LNCaP clone FGC (cell line): ENCODE measurements around the gene TNS1.
A peak's percentile ranks its signal among the peaks of the same experiment; 100 is the strongest.

ENCODE experiments used
- DNase-seq: peaks from one replicate; pipeline ENCODE4 v3.0.0-alpha.2; 2011; ENCODE audit warnings: low read depth
- H3K4me3 ChIP-seq: 2 replicates; pipeline ENCODE4 v1.5.1; 2011; ENCODE audit warnings: mild to moderate bottlenecking, low read depth, low read length, control low read depth
- TF ChIP-seq, protein P1 (sequence below): IDR thresholded peaks from 2 replicates; pipeline ENCODE4 v1.5.1; 2012; ENCODE audit warnings: mild to moderate bottlenecking; ENCODE audit not compliant: control insufficient read depth, insufficient read depth; ENCODE audit errors: extremely low read depth

Gene TNS1

DNA sequence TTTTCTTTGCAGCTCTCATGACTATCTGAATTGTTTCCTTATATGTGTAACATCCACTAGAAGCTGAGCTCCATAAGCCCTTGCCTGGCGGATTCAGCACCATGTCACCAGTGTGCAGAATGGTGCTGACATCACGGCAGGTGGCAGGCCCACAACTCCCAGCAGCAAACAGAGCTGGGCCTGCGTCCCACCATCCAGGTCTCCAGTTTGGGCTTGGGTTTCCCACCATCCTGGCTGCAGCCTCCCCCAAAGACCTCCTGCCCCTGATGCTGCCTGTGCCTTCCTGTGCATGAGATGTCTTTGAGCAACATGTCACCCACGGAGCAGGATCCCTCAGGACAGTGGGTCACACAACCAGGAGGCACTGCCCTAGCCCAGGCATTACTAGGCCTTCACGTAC, 113.1 kb downstream of the TNS1 start:
- TF ChIP-seq, protein P1, sequence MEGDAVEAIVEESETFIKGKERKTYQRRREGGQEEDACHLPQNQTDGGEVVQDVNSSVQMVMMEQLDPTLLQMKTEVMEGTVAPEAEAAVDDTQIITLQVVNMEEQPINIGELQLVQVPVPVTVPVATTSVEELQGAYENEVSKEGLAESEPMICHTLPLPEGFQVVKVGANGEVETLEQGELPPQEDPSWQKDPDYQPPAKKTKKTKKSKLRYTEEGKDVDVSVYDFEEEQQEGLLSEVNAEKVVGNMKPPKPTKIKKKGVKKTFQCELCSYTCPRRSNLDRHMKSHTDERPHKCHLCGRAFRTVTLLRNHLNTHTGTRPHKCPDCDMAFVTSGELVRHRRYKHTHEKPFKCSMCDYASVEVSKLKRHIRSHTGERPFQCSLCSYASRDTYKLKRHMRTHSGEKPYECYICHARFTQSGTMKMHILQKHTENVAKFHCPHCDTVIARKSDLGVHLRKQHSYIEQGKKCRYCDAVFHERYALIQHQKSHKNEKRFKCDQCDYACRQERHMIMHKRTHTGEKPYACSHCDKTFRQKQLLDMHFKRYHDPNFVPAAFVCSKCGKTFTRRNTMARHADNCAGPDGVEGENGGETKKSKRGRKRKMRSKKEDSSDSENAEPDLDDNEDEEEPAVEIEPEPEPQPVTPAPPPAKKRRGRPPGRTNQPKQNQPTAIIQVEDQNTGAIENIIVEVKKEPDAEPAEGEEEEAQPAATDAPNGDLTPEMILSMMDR: no peak
- no peak overlapping the region for H3K4me3 ChIP-seq
- no peak for DNase-seq

DNA sequence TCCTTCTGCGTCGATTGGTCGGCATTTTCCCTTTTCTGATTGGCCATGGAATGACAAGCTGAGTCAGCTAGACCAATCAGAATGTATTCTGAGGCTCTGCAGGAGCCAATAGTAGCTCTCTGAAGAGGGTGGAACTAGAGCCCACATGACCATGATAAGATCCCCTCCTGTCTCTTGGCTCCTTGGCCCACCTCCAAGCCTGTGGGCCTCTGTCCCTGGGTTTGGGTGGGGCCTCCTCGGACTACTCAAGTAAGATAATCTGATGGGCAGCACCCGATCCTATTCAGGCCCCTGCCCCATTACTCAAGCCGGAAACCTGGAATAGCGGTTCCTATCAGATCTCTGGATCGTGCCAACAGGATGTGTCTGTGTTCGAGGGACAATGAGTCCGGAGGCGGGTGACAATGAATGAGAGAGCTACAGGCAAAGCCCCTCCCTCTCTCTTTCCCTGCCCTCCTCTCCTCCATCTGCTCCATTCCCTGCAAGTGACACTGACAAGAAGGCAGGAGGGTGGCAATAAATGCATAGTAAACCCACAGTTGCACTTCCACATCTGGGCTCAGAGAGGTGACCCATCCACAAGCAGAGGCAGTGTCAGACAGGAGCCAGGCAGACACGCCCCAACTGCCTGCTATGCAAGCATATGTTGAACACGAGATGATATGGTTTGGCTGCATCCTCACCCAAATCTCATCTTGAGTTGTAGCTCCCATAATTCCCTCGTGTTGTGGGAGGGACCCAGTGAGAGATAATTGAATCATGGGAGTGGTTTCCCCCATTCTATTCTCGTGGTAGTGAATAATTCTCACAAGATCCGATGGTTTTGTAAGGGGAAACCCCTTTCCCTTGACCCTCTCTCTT, 114.7 kb downstream of the TNS1 start:
- DNase-seq: no peak
- TF ChIP-seq, protein P1: no peak
- H3K4me3 ChIP-seq: no peak overlapping the region

DNA sequence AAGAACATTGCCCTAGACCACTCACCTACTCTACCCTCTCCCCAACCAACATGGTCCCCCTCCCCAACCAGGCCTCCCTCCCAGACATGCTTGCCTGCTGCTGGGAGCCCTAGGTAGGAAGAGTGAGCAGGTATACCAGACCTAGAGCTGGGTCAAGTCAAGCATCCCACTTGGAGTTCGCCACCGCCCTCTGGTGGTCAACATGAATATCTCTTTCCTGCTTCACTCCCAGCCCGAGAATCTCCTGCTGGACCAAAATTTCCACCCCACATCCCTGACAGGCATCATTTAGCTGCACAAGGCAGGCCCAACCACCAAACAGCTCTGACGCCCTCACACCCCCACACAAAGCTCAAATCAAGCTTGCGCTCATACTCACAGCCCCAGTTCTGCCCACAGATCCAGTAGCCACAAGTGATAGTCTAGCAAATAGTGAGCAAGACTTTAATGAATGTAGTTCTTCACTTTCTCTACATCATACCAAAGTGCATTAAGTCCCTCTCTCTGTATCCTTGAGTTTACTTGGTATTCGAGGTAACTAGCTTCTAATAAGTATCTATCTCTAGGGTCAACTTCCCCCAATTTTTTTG, 116.0 kb downstream of the TNS1 start:
- TF ChIP-seq, protein P1: peak; percentile 77

GRCh38 chr2:217886091-217886490, 116.7 kb downstream of the TNS1 start:
- no peak for DNase-seq
- H3K4me3 ChIP-seq: no peak overlapping the region
- TF ChIP-seq, protein P1: no peak

More for the DNA sequence above, 116.0 kb downstream of the TNS1 start:
- no peak for DNase-seq
- H3K4me3 ChIP-seq: no peak overlapping the region

GRCh38 chr2:217884985-217885384, 117.8 kb downstream of the TNS1 start:
- no peak overlapping the region for H3K4me3 ChIP-seq
- TF ChIP-seq, protein P1: no peak
- no peak for DNase-seq

DNA sequence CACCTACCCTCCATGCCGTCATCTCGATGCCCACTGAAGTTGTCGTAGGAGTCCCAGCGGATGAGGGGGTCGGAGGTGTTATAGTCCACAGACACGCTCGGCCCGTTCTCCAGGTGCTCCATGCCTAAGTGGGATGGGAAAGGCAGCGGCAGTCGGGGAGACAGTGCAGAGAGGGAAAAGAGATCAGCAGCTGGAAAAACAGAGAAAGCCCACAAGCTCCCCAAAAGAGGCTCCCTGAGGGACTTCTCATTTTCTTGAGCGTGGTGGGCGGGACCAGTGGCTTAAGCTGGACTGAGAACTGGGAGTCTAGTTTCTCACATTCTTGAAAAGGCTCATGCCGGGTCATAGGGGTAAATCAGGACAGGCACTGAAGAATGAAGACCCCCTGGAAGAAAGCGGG, 121.9 kb downstream of the TNS1 start:
- TF ChIP-seq, protein P1: no peak
- H3K4me3 ChIP-seq: no peak overlapping the region
- no peak for DNase-seq
